Stimulated activated CD8-positive, alpha-beta memory T cell treated with anti-CD3 and anti-CD28 coated beads, Interleukin-7, amount 100 ng/mL, for 4 hours (primary cell): ENCODE data around the gene MDK.
A peak's percentile ranks its signal among the peaks of the same experiment; 100 is the strongest.

Source experiments
- DNase-seq, 2 donors: peaks; one replicate each; pipeline ENCODE4 v3.0.0-alpha.2; 2020; ENCODE audit warnings: low read depth in 2 of 2

Gene MDK

DNA sequence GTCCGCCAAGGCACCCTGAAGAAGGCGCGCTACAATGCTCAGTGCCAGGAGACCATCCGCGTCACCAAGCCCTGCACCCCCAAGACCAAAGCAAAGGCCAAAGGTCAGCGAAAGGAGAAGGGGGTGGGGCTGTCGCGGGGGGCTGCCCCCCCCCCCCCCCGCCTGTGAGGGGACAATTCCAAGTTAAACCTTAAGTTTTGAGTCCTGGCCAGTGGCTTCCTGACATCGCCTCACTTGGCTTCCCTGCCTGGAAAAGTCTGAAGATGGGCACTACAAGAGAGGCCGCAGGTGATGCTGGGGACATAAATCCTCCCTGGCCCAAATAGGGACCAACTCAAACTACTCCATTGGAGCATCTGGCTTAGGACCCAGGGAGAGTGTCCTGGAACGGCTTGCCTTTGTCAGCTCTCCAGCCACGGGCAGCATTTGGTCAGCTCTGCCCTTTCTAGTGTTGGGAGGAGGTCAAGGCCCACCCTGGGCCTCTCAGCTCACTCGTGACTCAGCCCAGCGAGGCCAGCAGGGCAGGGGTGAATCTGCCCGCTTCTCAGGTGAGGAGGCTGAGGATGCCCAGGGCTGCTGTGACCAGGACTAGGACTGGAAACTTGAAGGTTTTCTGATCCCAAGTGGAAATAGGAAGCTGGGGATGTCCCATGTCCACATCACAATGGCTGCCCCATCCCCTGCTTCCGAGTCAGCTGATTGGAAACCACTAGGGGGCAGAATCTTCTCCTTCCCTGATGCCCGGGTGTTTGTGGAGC lies 1.4 kb downstream of the MDK start:
- no peak for DNase-seq

DNA sequence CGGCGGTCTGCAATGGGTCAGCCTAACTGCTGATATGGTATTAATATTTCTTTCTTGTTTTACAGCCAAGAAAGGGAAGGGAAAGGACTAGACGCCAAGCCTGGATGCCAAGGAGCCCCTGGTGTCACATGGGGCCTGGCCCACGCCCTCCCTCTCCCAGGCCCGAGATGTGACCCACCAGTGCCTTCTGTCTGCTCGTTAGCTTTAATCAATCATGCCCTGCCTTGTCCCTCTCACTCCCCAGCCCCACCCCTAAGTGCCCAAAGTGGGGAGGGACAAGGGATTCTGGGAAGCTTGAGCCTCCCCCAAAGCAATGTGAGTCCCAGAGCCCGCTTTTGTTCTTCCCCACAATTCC lies 1.9 kb downstream of the MDK start:
- DNase-seq: no peak

DNA sequence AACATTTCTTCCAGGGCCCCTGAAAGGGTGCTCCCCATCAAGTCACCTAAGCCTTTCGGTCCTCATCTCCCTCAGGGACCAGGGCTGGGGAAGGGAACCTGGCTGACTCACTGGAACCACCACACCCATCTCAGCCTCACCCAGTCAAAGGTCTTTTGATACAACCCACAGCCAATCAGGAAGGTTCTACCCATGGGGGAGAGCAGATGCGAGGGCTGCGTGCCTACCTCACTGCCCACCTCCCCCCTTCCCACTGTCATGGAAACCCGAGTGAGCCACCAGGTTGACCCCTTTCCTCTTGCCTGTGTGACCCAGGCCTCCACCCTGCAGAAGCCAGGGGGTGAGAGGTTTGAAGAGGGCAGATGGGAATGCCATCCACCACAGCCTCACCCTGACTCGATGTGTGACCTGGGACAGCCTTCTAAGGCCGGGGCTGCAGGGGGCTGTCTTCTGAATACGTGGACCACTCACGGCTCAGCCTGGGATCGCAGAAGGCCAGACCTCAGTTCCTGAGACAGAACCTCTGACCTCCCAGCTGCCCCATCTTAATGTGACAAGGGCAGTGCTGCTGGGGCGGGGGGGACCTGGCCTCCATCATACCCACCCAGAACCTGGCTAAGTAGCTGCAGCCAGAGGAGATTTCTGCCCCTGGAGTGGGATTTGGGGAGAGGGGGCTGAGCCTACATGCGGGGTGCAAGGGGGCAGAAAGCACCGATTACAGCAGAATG lies 2.7 kb downstream of the MDK start:
- no peak for DNase-seq

DNA sequence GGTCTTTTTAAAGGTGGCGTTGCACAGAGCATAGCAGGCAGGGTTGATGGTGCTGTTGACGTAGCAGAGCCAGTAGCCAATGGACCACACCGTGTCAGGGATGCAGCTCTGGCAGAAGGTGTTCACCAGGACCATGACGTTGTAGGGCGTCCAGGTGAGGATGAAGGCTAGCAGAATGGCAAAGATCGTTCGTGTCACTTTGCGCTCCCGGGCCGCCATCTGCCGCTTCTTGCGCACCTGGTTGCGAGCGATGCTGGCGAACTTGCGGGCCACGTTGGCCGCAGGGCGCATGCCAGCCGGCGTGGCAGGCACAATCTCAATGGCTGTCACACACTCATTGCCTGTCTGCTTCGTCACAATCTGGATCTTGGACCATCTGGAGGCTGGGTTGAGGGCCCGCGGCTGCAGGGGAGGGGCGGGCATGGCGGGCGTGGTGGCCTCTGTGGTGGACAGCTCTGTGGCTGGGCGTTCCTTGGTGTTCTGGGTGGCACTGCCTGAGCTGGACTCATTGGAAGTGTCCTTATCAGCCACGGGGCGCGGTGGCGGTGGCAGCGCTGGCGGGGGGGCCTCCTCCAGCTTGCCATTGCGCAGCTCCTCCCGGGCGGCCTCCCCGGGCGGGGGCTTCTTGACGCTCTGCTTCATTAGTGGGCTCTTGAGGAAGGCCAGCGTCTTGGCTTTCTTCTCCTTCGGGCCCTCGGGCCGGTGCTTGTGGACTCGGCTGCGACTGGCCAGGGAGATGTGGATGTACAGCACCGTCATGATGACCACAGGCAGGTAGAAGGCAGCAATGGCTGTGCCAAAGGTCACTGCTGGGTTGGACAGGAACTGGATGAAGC lies 3.9 kb downstream of the MDK start:
- no peak for DNase-seq

DNA sequence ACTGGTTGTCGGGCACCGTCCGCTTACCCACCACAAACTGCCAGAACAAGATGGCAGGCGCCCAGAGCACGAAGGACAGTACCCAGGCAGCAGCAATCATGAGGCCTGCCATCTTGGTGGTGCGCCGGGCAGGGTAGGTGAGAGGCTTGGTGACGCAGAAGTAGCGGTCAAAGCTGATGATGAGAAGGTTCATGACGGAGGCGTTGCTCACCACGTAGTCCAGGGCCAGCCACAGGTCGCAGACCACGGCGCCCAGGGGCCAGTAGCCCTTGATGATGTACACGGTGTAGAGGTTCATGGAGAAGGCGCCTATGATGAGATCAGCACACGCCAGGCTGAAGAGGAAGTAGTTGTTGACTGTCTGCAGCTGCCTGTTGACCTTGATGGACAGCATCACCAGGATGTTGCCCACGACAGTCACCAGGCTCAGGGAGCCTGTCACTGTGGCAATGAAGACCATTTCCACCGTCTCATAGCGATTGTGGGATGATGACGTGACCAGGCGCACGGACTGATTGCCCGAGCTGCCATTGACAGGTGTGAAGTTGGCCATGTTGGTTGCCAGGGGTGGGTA lies 4.6 kb downstream of the MDK start:
- DNase-seq: no peak

DNA sequence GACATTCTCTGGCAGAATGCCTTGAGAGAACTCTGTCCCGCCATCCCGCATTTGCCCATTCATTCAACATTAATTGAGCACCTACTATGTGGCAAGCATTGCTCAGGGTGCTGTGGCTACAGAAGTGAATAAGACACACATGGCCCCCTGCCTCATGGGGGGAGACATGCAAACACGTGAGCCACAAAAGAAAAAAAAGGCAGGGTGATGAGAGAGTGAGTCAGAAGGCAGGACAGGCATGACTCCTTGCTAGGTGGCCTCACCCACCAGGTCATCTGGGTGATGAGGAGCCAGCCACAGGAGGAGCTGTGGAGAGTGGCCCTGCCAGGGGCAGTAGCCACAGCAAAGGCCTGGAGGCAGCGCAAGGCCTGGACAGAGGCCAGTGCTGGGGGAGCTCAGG lies 5.2 kb downstream of the MDK start:
- no peak for DNase-seq

DNA sequence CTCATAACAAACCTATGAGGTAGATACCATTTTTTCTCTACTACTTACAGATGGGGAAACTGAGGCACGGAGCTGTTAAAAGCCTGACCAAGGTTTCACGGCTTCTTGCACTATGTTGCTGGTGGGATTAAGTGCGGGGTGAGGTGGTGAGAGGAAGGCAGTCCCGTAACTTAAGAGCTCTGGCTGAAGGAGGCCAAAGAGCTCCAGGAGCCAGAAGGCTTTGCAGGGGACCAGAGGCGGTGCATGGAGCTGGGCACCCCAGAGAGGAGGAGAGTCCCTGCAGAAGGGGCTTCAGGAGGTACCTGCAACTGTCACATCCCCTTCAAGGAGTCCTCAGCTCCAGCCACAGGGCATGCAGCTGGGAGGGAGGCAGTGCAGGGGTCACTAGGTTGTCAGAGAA lies 6.0 kb downstream of the MDK start:
- DNase-seq: no peak

DNA sequence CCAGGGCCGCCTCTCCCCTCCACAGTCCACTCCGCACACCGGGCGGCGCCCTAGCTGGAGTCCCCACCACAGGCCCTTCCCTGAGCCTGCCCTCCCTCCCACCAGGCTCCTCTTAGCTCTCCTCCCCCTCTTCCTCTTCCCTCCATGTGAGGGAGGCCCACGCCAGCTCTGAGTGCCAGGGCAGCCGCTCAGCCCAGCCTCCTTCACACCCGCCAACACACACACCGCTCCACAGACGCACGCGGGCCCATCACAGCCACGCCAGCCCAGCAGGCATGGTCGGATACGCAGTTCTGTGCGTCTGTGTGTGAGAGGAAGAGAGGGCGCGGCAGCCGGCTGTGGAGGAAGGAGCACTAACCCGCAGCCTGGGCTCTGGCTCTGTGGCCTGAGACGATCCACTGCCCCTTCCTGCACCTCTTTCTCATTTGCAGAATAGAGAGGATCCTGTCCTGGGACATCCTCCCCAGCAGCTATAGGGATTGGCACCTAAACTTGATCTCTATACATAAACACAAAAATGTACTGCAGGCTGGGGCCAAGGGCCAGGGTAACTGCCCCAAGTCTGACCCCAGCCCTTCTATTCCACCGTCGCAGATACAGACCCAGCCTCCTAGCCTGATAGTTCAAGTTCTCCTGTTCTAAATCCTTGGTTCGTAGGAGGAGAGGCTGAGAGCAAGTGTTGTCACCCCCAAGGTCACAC lies 6.6 kb downstream of the MDK start:
- DNase-seq: no peak

DNA sequence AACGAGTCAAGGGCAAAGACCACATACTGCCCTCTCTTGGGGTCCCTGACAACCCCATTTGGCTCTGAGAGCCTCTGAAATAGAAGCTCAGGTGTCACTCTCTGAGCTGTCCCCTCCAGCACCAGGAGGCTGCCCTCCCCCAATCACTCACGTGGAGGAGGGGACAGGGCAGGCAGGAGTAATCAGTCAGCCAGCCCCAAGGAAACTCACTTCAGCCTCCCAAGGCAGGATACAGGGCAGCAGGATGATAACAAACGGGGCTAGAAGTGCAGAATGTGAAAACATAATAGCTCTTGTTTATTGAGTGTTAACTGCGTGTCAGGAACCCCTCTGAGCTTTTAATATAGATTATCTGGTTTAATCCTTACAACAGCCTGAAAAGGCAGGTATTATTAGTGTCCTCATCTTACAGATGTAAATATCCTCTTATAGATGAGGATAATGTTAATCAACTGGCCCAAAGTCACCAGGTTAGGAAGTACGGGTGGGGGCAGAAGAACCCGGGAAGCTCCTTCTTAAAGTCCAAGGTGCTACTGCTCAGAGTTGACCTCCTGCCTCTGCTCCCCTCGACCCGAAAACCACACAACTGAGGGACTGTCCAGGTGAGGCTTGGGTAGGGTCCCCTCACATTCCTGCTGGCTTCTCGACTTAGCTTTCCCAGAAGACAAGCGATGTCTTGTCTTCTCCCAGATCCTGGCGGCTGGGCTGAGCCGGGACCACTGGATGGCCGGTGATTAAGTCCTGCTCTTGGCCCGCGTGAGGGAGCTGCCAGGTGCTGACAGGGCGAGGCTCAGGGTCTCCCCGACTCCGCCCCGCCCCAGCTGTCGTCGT lies 7.4 kb downstream of the MDK start:
- DNase-seq: no peak

DNA sequence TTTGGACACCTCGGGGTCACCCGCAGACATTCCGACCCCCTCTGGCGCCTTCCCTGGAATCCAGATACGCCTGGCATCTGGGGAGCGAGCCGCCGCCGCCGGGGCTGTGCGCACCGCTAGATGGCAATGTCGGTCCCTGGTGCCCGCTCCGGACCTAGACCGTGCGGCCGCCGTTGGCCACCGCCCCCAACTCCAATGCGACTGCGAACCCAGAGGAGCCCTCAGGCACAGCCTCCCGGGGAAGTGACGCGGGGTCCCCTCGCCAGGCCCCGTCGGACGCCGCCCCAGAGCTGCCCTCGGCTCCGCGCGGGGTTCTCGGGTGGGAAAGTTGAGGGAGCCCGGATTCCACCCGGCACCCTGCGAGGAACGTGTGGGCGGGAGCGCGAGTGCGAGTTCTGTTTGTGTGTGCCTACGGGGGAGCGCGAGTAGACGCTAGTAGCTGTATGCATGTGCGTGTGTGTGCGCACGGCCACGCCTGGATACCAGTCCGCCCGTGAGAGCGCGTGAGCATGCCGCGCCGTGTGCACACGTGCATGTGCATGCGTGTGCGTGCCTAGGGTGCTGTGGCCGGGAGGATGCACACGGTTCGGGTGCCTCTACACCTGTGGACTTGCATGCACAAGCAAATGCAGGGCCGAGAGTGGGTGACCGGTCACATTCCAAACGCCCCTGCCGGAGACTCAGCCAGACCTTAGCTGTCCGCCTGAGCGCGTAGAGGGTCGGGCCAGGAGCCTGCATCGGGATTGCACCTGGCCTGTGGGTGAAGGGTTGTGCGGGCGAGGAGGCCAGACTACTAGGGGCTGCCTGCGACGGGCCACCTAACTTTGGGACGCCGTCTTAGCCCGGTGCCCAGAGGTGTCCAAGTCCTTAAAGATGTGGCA lies 8.2 kb downstream of the MDK start:
- DNase-seq: no peak

DNA sequence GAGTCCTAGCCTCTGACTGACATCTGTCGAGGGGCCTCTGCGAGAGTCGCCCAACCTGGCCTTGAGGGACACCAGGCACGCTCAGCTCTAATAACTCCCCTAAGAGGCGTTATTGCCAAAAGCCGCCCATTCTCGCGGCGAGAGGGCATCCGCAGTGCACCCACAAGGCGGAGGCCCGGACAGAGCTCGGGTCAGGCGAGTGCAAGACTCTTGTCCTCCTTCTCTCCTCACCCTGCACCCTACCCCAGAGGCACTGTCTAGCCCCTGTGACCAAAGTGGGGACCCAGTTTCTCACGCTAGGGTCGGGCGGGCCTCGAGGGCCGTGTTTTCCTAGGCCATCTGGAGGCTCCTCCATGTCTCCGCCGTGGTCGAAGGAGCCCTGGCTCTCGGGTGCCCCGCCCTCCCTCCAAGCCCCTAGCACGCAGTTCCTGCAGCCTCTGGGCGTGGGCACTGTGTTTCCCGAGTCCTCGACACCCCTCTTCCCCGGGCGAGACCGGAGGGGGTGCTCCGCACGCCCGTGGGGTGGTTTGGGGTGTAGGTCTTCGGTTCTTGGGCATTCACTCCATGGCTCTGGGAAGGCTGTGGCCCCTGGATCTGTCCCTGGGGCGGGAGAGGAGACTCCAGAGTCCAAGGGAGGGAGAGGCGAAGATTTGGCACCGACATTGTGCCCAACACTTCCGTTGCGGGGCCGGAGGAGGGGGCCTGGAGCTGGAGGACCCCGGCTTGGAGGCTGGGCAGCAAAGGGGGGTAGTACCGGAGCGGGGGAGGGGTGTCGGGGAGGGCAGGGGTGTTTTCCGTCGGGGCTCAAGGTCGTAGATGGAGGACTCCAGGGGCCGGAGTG lies 9.1 kb downstream of the MDK start:
- no peak for DNase-seq

DNA sequence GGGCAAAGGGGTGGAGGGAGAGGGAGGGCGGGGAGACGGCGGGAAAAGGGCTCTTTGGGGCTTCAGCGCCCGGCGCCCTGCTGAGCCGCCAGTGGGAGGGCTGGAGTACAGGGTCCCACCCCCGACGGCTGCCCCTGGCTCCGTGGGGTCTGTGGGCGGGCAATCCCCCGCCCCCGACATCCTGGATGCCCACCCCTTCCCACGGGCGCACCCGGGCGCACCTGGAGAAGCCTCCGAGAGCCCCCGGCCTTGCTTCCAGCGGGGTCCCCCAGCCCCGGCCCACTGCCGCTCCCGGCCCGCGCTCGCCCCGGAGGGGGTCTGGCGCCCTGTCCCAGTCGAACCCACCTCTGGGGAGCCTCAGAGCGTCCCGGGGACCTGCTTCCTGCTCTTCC lies 9.7 kb downstream of the MDK start:
- DNase-seq: no peak

DNA sequence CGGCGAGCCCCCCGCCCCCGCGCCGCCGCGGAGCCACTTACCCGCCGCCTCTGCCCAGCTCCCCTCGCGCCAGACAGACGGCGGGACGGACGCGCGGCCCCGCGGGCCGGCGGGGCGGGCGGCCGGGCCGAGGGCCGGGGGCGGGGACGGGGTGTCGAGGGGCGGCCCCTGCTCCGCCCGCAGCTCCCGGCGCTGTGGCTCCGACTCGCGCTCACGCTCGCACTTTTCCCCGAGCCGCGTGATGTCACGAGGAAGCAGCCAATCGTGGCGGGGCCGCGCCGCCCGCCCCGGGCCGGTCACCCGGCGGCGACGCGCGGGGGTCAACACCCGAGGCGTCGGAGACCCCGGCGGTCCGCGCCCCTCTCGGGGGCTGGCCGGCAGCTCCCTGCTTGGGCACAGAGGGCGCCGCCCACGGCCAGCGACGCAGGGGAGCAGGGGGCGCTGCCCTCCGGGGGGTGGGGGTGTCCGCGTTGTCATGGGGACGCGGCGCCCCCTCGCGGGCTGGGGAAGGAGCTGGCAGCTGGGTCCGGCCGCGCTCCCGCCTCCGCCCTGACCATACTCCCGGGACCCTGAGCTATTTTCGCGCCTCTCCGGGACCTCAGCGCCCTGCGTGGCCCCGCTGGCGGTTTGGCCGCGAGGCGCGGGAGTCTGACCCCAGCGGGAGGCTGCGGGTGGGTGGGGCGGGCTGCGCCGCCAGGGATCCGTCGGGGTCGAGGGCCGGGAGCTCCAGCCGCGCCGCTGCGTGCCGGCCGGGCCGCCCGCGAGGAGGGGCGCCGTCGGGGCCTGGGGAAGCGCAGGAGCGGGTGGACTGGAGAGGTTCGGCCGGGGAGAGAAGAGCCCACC lies 10.3 kb downstream of the MDK start, which contains the start of gene CHRM4:
Gene CHRM4 (minus strand): TSS at position 199 of the 843 bp plus-strand sequence. CDS start 5,219 bp downstream, outside the sequence.
- no peak for DNase-seq

DNA sequence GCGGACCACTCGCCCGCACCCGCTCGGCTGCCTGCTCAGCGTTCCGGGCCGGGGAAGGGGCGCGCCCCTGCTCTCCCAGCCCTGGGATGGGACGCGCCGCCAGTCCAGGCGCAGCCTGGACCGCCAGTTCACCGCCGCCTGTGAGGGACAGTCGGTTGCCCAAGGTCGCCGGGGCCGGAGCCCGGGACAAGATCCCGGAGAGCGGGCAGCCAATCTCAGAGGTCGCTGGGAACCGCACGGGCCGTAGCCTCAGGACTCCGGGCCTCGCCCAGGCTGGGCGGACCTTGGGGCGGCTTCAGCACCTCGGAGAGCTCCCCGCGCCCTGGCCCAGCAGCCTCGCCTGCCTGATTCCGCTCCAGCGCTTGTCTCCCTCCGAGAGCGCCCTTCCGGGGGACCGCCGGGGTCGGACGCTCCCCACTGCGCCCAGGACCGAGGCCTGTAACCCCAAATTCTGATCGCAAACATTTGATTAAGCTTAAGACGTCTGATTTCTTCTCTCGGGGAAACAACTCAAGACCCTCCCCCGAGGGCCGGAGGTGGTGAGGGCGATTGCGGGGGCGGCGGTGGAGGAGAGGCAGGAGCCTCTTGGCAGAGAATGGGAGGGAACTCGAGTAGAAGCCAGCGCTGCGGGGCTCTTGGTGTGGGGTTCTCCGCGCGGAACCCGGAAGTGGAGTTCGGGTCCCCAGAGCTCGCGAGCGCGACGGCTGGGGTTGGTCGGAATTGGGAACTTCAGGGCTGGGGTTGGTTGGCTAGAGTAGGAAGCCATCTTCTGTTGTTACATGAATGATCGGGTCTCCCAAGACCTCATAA lies 11.2 kb downstream of the MDK start:
- DNase-seq: peak; percentile 31 to 60

DNA sequence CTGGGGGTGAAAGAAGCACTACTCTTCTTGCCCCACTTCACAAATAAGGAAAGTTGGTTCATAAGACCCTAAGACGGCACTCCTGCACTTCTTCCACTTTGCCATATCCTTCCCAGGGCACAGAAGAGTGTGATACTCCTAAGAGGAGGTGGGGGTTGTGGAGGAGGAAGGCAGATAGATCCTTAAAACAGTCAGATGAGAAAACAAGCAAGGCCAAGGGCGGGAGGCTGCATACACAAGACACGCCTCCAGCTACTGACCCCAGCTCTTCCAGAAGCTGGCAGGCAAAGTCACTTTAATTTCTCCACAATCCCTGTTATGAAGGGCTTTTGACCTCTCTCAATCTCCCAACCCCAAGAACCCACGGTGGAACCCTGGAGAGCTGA lies 11.8 kb downstream of the MDK start:
- DNase-seq: no peak

DNA sequence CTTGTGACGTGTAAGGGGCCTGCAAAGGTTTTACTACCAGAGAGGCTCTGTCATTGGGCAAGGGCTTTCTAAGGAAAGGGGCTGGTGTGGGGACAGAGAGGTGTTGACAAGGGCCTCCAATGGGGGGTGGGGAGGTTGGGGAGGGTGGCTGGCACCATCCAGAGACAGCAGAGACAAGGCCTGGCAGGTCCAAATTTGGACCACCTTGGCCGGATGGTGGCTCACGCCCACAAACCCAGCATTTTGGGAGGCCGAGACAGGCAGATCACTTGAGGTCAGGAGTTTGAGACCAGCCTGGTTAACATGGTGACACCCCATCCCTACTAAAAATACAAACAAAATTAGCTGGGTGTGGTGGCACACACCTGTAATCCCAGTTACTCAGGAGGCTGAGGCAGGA lies 12.3 kb downstream of the MDK start:
- DNase-seq: no peak

DNA sequence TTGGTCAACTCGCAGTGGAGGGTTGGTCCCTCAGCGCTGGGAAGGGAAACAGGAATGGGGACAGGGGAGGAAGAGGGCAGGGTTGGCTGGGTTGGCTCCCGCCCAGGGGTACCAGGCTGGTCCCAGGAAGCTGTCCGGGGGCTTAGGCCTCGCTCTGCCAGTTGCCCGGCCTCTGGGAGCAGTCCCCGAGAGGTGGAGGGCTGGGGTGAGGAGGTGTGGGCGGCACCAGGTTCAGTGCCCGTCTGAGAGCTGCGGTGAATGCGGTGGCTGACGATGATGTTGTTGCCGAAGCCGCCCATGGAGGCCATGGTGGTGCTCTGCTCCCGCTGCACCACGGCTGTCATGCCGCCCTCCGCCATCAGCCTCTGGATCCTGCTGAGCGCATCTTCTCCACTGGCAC lies 16.1 kb downstream of the MDK start:
- no peak for DNase-seq
